Measurements from ENCODE around the gene ENPP7.

ENPP7 gene

DNA sequence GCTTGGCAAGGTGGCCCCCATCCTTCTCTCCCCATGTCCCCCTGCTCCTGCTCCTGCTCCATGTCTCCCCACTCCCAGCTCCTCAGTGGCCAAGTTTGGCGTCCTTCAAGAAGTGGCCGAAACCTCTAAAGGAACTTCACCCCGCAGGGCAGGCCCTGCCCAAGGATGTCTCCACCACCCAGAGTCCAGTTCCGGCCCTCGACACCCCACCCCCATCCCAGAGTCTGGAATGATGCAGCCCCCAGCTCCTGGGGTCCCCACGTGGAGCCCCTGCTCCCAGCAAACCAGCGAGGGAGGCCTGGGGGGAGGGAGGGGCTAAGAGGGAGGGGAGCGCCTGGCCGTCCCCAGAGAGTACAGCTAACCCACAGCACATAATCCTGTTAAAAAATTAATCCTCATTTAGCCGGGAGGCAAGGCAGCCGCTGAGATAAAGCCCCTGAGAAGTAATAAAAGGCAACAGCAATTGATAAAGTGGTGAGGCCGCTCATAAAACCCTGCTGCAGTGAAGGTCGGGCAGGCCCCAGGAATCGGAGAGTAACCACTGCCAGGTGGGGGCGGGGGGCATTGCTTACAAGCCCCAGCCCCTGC, 9.9 kb upstream of the ENPP7 start:
- 81 to 83% methylated on average over 6 to 9 of the region's 15 CpGs for WGBS, 2 experiments (ENCODE audit: insufficient coverage in 2 of 2)
- no peaks in the 10 kb centered on the region for H3K36me3 ChIP-seq (ENCODE audit: control insufficient read depth, insufficient read depth, low read length)
- no peak overlapping the region for H3K4me3 ChIP-seq (ENCODE audit: extremely low read depth, insufficient read depth, low read length, poor library complexity, severe bottlenecking)
- no peaks in the 10 kb centered on the region for H3K4me1 ChIP-seq (ENCODE audit: control insufficient read depth, insufficient read depth, low read length, poor library complexity, severe bottlenecking)
- H3K9me3 ChIP-seq (ENCODE audit: control insufficient read depth, low read length), result no peaks in the 10 kb centered on the region
- H3K27ac ChIP-seq (ENCODE audit: low read depth, low read length, severe bottlenecking), result no peak overlapping the region

DNA sequence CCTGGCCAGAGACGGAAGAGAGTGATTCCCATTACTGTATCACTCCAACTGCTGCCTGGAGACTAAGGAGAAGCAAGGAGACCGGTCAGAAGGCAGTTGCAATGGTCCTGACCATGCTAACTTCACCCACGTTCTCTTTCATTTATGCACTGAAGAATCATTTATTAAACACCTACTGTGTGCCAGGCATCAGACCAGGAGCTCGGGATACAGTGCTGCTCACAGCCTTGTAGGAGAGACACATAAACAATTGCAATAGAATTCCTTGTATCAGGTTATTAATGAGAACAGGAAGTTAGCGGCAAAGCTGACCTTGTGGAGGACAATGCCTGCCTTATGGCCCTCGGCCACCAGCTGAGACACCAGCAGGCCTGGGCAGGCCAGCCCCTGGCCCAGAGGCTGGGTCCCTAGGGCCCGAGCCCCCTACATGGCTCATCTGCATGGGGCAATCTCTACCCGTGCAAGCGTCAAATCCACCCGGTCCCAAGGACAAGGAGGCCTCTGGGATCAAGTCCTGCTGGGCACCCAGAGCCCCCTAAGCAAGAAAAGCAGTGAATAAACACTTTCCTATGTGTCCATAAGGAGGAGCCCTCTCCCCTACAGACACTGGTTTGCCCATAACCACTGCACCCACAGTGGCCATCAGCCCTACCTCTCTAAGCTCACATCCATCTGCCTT, 8.6 kb upstream of the ENPP7 start:
- no peaks in the 10 kb centered on the region for H3K36me3 ChIP-seq (ENCODE audit: control insufficient read depth, insufficient read depth, low read length)
- H3K4me1 ChIP-seq (ENCODE audit: control insufficient read depth, insufficient read depth, low read length, poor library complexity, severe bottlenecking), result no peaks in the 10 kb centered on the region
- 56 to 72% methylated on average over 7 of the region's 10 CpGs for WGBS, 2 experiments (ENCODE audit: insufficient coverage in 2 of 2)
- H3K27ac ChIP-seq (ENCODE audit: low read depth, low read length, severe bottlenecking), result no peak overlapping the region
- H3K9me3 ChIP-seq (ENCODE audit: control insufficient read depth, low read length), result no peaks in the 10 kb centered on the region
- H3K4me3 ChIP-seq (ENCODE audit: extremely low read depth, insufficient read depth, low read length, poor library complexity, severe bottlenecking), result no peak overlapping the region

DNA sequence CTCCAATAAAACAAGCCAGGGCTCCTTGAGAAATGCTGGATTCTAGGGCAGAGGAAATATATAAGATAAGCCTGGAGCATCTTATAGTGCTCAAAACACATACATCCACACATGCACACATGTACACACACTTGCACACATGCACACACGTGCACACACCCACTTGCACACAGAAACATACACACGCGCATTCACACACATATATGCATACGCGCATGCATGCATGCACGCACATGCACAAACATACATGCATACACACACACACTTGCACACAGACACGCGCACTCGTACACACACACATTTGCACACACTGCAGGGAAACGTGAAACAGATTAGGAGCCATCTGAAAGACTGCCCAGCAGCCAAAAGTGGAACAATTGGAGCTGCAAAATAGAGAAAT, 8.0 kb upstream of the ENPP7 start:
- H3K4me3 ChIP-seq (ENCODE audit: extremely low read depth, insufficient read depth, low read length, poor library complexity, severe bottlenecking), result no peak overlapping the region
- H3K9me3 ChIP-seq (ENCODE audit: control insufficient read depth, low read length), result no peaks in the 10 kb centered on the region
- H3K36me3 ChIP-seq (ENCODE audit: control insufficient read depth, insufficient read depth, low read length), result no peaks in the 10 kb centered on the region
- H3K4me1 ChIP-seq (ENCODE audit: control insufficient read depth, insufficient read depth, low read length, poor library complexity, severe bottlenecking), result no peaks in the 10 kb centered on the region
- 88% methylated on average over 9 of the region's 10 CpGs for WGBS, 2 experiments (ENCODE audit: insufficient coverage in 2 of 2)
- no peak overlapping the region for H3K27ac ChIP-seq (ENCODE audit: low read depth, low read length, severe bottlenecking)

DNA sequence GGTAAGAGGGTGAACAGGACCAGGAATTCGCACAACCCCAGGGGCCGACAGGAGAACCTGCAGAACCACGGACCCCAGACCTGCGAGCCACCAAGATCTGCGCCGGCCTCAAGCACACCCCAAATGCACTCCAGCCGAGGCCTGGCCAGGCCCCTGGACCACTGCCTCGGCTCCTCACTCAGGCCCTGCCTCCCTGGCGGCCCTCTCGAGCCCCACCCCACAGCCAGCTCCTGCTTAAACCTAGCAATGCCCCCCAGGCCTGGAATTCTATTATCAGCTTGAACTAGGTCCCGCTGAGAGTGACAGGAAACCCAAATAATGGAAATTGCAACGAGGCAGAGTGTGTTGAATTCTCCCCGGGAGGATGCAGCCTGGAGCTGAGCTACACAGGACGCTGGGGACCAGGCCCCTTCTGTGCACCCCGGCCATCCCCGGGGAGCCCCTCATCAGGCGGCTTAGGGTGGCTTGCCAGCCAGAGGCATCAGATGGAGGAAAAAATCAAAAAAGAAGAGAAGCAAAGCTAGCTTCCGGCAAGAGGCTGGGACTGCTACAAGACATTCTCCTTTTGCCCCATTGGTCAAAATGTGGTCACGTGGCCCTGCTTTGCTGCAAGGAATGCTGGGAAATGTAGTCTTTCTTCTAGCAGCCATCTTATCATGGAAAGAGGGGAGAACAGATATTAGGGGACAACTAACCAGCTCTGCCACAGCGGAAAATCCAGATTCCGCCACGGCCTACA, 2.4 kb upstream of the ENPP7 start:
- no peak overlapping the region for H3K4me3 ChIP-seq (ENCODE audit: extremely low read depth, insufficient read depth, low read length, poor library complexity, severe bottlenecking)
- no peak overlapping the region for H3K27ac ChIP-seq (ENCODE audit: low read depth, low read length, severe bottlenecking)
- WGBS, 2 experiments (ENCODE audit: insufficient coverage in 2 of 2), result 64 to 65% methylated on average over 18 to 20 of the region's 22 CpGs
- no peaks in the 10 kb centered on the region for H3K4me1 ChIP-seq (ENCODE audit: control insufficient read depth, insufficient read depth, low read length, poor library complexity, severe bottlenecking)
- no peaks in the 10 kb centered on the region for H3K9me3 ChIP-seq (ENCODE audit: control insufficient read depth, low read length)
- no peaks in the 10 kb centered on the region for H3K36me3 ChIP-seq (ENCODE audit: control insufficient read depth, insufficient read depth, low read length)

DNA sequence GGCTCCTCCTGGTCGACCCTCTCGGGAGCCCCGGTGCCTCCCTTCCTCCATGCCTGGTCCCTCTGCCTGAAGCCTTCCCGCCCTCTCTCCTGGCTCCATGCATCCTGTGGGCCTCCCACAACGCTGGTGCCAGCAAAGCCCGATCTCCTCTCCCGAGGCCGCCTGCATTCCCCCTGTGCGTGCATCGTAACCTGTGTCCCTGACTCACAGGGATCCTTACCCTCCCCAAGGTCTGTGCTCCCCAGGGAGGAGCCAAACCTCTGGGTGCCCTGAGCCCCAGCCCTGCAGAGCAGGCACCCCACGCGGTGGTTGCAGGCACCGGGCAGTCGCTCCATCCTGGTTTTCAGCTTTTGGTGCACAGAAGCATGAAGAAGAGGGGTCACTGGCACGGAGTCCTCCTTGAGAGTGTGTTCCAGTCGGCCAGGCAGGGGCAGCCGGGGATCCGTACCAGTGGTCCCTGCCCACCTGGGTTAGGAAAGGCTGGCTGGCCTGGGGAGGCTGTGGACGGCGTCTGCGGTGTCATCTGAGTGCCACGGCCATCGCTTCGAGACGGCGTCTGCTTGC, 1.8 kb upstream of the ENPP7 start:
- Histone ChIP-seq H3K4me3 (ENCODE audit: extremely low read depth, insufficient read depth, low read length, poor library complexity, severe bottlenecking) (no peak overlapping the region), H3K27ac (ENCODE audit: low read depth, low read length, severe bottlenecking) (no peak overlapping the region)
- 84 to 90% methylated on average over 23 to 26 of the region's 26 CpGs for WGBS, 2 experiments (ENCODE audit: insufficient coverage in 2 of 2)

DNA sequence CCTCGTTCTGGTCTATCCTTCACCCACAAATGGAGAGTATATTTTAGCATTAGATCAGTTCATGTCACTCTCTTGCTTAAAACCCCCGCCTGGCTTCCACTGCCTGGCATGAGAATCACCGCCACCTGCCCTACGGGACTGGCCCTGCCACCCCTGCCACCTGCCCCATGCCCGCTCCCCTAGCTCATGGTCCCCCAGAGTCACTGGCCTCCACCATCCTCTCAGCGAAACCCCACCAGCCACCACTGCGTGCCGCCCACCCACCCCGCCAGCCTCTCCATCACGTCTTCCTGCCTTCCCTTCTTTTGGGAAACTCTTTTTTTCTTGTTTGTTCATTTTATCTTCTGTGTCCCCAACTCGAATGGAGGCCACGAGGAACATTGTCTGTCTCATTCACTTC, 982 bp upstream of the ENPP7 start:
- no peaks in the 10 kb centered on the region for H3K36me3 ChIP-seq (ENCODE audit: control insufficient read depth, insufficient read depth, low read length)
- H3K4me3 ChIP-seq (ENCODE audit: extremely low read depth, insufficient read depth, low read length, poor library complexity, severe bottlenecking), result no peak overlapping the region
- 93 to 96% methylated on average over 8 to 10 of the region's 12 CpGs for WGBS, 2 experiments (ENCODE audit: insufficient coverage in 2 of 2)
- no peaks in the 10 kb centered on the region for H3K9me3 ChIP-seq (ENCODE audit: control insufficient read depth, low read length)
- H3K4me1 ChIP-seq (ENCODE audit: control insufficient read depth, insufficient read depth, low read length, poor library complexity, severe bottlenecking), result peaks cover 4% of the 10 kb centered on the region
- no peak overlapping the region for H3K27ac ChIP-seq (ENCODE audit: low read depth, low read length, severe bottlenecking)

More for the DNA sequence above, 1.8 kb upstream of the ENPP7 start:
- Histone ChIP-seq H3K4me1 (ENCODE audit: control insufficient read depth, insufficient read depth, low read length, poor library complexity, severe bottlenecking) (peaks cover 4% of the 10 kb centered on the region), H3K9me3 (ENCODE audit: control insufficient read depth, low read length) (no peaks in the 10 kb centered on the region), H3K36me3 (ENCODE audit: control insufficient read depth, insufficient read depth, low read length) (no peaks in the 10 kb centered on the region)

DNA sequence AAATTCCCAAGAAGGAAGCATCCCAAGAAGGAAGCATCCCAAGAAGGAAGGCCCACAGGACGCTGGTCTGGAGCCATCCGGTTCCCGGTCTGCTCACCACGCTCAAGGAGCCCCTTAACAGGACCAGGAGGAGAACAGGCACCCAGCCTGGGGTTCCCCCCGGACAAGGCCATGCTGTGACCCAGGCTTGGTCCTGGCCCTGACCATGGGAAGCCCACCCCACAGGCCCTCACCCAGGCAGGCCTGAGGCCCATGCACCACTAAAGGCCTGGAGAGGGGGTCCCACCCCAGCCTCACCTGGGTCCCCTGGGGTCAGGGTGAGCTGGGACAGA, 340 bp upstream of the ENPP7 start:
- Histone ChIP-seq H3K36me3 (ENCODE audit: control insufficient read depth, insufficient read depth, low read length) (no peaks in the 10 kb centered on the region), H3K27ac (ENCODE audit: low read depth, low read length, severe bottlenecking) (no peak overlapping the region), H3K9me3 (ENCODE audit: control insufficient read depth, low read length) (no peaks in the 10 kb centered on the region), H3K4me3 (ENCODE audit: extremely low read depth, insufficient read depth, low read length, poor library complexity, severe bottlenecking) (no peak overlapping the region), H3K4me1 (ENCODE audit: control insufficient read depth, insufficient read depth, low read length, poor library complexity, severe bottlenecking) (peaks cover 4% of the 10 kb centered on the region)
- WGBS, 2 experiments (ENCODE audit: insufficient coverage in 2 of 2), result 92 to 96% methylated on average over 2 to 5 of the region's 5 CpGs

DNA sequence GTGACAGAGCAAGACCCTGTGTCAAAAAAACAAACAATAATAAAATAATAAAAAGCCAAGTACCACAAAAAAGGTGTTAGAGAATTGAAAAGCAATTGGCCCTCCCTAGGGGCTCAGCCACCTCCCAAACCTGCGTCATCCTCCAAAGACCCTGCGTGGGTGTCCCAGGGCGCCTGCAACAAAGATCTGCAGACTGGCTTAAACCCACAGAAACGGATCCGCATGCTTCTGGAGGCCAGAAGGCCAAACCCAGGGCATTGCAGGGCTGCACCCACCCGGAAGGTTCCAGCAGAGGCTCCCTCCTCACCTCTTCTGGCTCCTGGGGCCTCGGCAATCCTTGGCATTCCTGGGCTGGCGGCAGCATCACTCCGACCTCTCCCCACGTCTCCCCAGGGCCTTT, 1.5 kb downstream of the ENPP7 start:
- Histone ChIP-seq H3K4me3 (ENCODE audit: extremely low read depth, insufficient read depth, low read length, poor library complexity, severe bottlenecking) (no peak overlapping the region), H3K9me3 (ENCODE audit: control insufficient read depth, low read length) (no peaks in the 10 kb centered on the region), H3K27ac (ENCODE audit: low read depth, low read length, severe bottlenecking) (no peak overlapping the region), H3K4me1 (ENCODE audit: control insufficient read depth, insufficient read depth, low read length, poor library complexity, severe bottlenecking) (peaks cover 4% of the 10 kb centered on the region), H3K36me3 (ENCODE audit: control insufficient read depth, insufficient read depth, low read length) (no peaks in the 10 kb centered on the region)
- 84 to 92% methylated on average over 7 to 9 of the region's 10 CpGs for WGBS, 2 experiments (ENCODE audit: insufficient coverage in 2 of 2)

DNA sequence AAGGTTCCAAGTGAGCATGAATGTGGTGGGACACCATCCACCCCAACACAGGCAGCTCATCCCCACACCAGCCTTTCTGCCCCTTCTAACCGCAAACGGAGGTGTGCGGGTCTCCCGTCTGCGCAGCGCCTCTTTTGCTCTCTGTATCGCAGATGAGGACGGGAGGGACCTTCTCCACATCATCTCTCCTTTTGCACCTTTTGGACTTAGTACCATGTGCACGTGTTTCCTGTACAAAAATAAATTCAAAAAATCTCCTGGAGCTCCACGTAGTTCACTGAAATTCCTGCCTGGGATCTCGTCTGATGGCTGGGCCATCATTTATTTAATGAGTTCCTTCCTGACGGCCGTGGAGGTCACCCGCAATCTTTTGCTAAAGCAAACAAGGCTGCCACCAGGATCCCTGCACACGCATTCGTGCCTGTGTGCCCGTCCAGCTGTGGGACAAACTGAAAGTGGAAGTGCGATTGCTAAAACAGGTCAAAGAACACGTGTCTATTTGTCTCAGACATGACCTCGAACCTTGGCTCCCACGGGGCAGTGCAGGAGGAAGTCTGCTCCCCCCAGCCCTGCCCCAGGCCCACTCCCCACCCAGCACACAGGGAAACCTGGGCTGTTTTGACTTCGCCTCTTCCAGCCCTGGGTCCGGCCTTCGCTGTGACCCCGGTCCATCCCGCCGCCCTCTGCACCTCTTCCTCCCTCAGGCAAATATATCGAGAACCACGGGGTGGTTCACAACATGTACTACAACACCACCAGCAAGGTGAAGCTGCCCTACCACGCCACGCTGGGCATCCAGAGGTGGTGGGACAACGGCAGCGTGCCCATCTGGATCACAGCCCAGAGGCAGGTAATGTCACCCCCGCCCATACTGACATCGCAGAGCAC, 2.3 kb downstream of the ENPP7 start:
- no peaks in the 10 kb centered on the region for H3K9me3 ChIP-seq (ENCODE audit: control insufficient read depth, low read length)
- no peak overlapping the region for H3K27ac ChIP-seq (ENCODE audit: low read depth, low read length, severe bottlenecking)
- WGBS, 2 experiments (ENCODE audit: insufficient coverage in 2 of 2), result 87 to 89% methylated on average over 30 to 35 of the region's 35 CpGs
- no peak overlapping the region for H3K4me3 ChIP-seq (ENCODE audit: extremely low read depth, insufficient read depth, low read length, poor library complexity, severe bottlenecking)
- H3K4me1 ChIP-seq (ENCODE audit: control insufficient read depth, insufficient read depth, low read length, poor library complexity, severe bottlenecking), result peaks cover 4% of the 10 kb centered on the region
- no peaks in the 10 kb centered on the region for H3K36me3 ChIP-seq (ENCODE audit: control insufficient read depth, insufficient read depth, low read length)

DNA sequence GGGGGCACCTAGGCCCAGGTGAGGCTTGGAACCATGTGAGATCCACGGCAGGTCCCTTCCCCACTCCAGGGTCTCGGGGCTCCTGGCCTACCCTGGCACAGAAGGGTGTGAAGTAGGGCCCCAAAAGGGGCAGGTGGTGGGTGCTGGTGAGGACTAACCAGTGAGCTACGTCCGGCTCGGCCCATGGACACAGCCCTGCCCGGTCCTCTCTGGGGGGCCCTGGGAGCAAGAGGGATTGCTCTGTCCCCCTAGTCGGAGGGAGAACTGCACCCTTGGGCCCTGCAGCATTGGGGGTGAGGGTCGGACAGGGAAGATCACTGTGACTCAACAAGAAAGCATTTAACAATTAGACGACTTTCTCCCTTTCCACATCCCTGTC, 2.9 kb downstream of the ENPP7 start:
- Histone ChIP-seq H3K27ac (ENCODE audit: low read depth, low read length, severe bottlenecking) (no peak overlapping the region), H3K36me3 (ENCODE audit: control insufficient read depth, insufficient read depth, low read length) (no peaks in the 10 kb centered on the region), H3K4me3 (ENCODE audit: extremely low read depth, insufficient read depth, low read length, poor library complexity, severe bottlenecking) (no peak overlapping the region), H3K9me3 (ENCODE audit: control insufficient read depth, low read length) (no peaks in the 10 kb centered on the region), H3K4me1 (ENCODE audit: control insufficient read depth, insufficient read depth, low read length, poor library complexity, severe bottlenecking) (peaks cover 4% of the 10 kb centered on the region)
- WGBS, 2 experiments (ENCODE audit: insufficient coverage in 2 of 2), result 91 to 95% methylated on average over 4 to 6 of the region's 9 CpGs

Data from mesodermal cell (in vitro differentiated cells).